DMS153 (cell line): Measurements from ENCODE around the gene PSAP.

Experiments
- DNase-seq: peaks from one replicate; lab custom pipeline; 2025; lab: John Stamatoyannopoulos, UW

PSAP gene

DNA sequence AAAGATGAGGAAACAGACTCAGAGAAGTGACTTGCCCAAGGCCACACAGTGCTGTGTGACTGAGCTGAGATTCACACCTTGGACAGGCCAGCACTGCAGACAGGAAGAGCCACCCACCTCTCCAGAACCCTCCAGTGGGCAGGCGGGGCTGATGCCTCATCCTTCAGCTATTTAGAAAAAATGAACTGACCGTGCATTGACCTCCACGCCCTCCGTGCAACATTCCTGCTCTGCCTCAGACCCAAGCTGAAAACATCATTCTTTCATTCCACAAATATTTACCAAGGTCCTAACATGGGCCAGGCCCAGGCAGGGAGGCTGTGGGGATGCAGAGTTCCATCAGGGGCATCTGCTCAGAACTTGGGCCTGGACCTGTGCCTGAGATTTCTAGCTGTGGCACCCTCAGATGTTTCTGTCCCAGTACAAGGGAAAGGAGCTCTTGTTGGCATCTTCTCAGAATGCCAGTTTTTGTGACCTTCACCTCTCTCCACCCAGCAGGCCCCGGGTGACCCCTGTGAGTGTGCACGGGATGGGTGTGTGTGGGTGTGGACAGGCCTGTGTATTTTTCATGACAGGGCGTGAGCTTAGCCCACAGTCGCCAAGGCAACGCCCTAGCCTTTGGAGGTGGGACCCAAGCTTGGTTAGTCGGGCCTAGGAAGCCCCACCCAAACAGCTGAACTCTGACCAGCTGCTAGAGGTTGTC is 84.2 kb downstream of the PSAP start:
- no peak for DNase-seq
